Nephron progenitor cell (in vitro differentiated cells): ENCODE measurements around the gene KIF21A.

ENCODE experiments used
- DNase-seq: peaks from one replicate; pipeline ENCODE4 v3.0.0; 2021
- H3K27ac Mint-ChIP-seq: 2 replicates; pipeline ENCODE4 v1.8.0; 2021; ENCODE audit warnings: mild to moderate bottlenecking, moderate library complexity, mixed read lengths
- H3K27me3 Mint-ChIP-seq: 2 replicates; pipeline ENCODE4 v1.8.0; 2021; ENCODE audit warnings: mild to moderate bottlenecking, low read depth, mixed read lengths; ENCODE audit not compliant: poor library complexity
- H3K36me3 Mint-ChIP-seq: 2 replicates; pipeline ENCODE4 v1.8.0; 2021; ENCODE audit warnings: low read depth, mixed read lengths
- H3K4me1 Mint-ChIP-seq: 2 replicates; pipeline ENCODE4 v1.8.0; 2021; ENCODE audit warnings: mixed read lengths
- H3K4me3 Mint-ChIP-seq: 2 replicates; pipeline ENCODE4 v1.8.0; 2021; ENCODE audit warnings: mild to moderate bottlenecking, moderate library complexity, mixed read lengths
- H3K9me3 Mint-ChIP-seq: 2 replicates; pipeline ENCODE4 v1.8.0; 2021; ENCODE audit warnings: mild to moderate bottlenecking, moderate library complexity, mixed read lengths
- TF ChIP-seq, protein P1 (sequence below): fragments of 200-600 bp; sonication (generic); IDR thresholded peaks from 2 replicates; pipeline ENCODE4 v1.5.0; 2021; ENCODE audit warnings: antibody characterized with exemption

Gene KIF21A

DNA sequence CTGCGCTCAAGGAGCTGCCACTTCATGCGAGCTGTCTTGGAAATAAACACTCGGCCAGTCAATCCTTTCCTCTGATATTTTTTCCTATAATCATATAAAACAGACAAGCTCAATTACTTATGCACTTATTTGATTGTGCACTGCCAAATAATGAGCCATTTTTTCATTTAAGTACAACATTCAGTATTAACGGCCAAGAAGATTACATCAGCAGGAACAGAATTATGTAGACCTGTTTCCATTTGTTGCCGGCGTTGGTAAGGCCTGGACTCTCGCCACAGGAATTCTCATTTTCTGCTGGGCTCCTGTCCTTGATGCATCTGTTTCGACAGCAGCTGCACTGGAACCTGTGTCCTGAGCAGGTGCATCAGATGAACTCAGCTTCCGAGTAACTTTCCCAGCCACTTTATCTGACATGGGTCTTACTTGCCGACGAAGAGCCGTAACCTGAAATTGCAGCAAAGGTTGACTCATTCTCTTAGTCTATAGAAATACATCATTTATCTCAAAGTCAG is 110.2 kb downstream of the KIF21A start:
- Mint-ChIP-seq H3K4me3 (no peak overlapping the region), H3K4me1 (no peaks in the 10 kb centered on the region), H3K27me3 (no peaks in the 10 kb centered on the region), H3K27ac (no peak overlapping the region), H3K36me3 (peaks cover 18% of the 10 kb centered on the region), H3K9me3 (no peaks in the 10 kb centered on the region)
- TF ChIP-seq, protein P1, sequence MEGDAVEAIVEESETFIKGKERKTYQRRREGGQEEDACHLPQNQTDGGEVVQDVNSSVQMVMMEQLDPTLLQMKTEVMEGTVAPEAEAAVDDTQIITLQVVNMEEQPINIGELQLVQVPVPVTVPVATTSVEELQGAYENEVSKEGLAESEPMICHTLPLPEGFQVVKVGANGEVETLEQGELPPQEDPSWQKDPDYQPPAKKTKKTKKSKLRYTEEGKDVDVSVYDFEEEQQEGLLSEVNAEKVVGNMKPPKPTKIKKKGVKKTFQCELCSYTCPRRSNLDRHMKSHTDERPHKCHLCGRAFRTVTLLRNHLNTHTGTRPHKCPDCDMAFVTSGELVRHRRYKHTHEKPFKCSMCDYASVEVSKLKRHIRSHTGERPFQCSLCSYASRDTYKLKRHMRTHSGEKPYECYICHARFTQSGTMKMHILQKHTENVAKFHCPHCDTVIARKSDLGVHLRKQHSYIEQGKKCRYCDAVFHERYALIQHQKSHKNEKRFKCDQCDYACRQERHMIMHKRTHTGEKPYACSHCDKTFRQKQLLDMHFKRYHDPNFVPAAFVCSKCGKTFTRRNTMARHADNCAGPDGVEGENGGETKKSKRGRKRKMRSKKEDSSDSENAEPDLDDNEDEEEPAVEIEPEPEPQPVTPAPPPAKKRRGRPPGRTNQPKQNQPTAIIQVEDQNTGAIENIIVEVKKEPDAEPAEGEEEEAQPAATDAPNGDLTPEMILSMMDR: no peak
- DNase-seq: no peak

DNA sequence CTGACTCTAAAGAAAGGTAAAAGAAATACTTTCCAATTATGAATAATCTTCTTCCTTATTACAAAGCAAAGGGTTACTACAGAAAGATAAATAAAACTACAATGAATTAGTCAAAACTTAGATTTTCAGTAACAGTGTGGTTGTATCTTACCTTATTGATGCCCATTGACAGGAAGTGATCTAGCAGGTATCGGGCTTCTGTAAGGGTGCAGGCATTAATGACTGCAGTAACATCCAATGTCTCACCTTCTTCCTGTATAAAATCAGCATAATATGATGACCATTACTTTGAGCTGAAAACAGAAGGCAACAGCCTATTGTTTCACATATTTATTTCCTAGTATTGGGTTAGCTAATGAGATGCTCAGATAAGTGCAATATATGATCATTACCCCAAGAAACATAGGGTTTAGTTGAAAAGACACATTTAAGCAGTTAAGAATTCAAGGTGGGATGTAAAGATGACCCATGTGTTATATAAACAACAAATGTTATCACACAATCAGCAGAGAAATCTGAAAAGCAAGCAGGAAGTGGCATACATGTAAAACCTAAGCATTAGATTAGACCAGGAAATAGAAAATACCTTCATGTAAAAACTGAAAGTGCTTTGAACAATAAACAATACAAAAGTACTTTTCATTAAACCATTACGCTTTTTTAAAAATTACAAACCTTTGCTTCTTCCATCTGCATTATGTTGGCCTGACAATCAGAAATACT is 111.2 kb downstream of the KIF21A start:
- DNase-seq: no peak
- H3K27me3 Mint-ChIP-seq: no peaks in the 10 kb centered on the region
- TF ChIP-seq, protein P1: no peak
- H3K4me1 Mint-ChIP-seq: no peaks in the 10 kb centered on the region
- H3K4me3 Mint-ChIP-seq: no peak overlapping the region
- peaks cover 18% of the 10 kb centered on the region for H3K36me3 Mint-ChIP-seq
- H3K27ac Mint-ChIP-seq: no peak overlapping the region
- H3K9me3 Mint-ChIP-seq: no peaks in the 10 kb centered on the region

- Mint-ChIP-seq H3K4me1 (no peaks in the 10 kb centered on the region), H3K27me3 (no peaks in the 10 kb centered on the region), H3K4me3 (no peak overlapping the region), H3K36me3 (peaks cover 22% of the 10 kb centered on the region), H3K27ac (no peak overlapping the region), H3K9me3 (no peaks in the 10 kb centered on the region)
- TF ChIP-seq, protein P1: no peak
- DNase-seq: no peak
Measured at GRCh38 chr12:39329876-39330275, 113.0 kb downstream of the KIF21A start.

GRCh38 chr12:39329018-39329417 is 113.9 kb downstream of the KIF21A start:
- no peaks in the 10 kb centered on the region for H3K4me1 Mint-ChIP-seq
- no peak overlapping the region for H3K27ac Mint-ChIP-seq
- H3K4me3 Mint-ChIP-seq: no peak overlapping the region
- DNase-seq: no peak
- H3K36me3 Mint-ChIP-seq: peaks cover 22% of the 10 kb centered on the region
- TF ChIP-seq, protein P1: no peak
- H3K27me3 Mint-ChIP-seq: no peaks in the 10 kb centered on the region
- H3K9me3 Mint-ChIP-seq: no peaks in the 10 kb centered on the region

- Mint-ChIP-seq H3K27ac (no peak overlapping the region), H3K36me3 (peaks cover 22% of the 10 kb centered on the region), H3K4me3 (no peak overlapping the region), H3K4me1 (no peaks in the 10 kb centered on the region), H3K27me3 (no peaks in the 10 kb centered on the region), H3K9me3 (no peaks in the 10 kb centered on the region)
- TF ChIP-seq, protein P1: no peak
- DNase-seq: no peak
Measured at GRCh38 chr12:39327965-39328364, 115.0 kb downstream of the KIF21A start.

GRCh38 chr12:39327510-39327909 is 115.4 kb downstream of the KIF21A start:
- no peak for DNase-seq
- H3K27me3 Mint-ChIP-seq: no peaks in the 10 kb centered on the region
- no peak overlapping the region for H3K27ac Mint-ChIP-seq
- H3K9me3 Mint-ChIP-seq: no peaks in the 10 kb centered on the region
- H3K4me1 Mint-ChIP-seq: no peaks in the 10 kb centered on the region
- peaks cover 19% of the 10 kb centered on the region for H3K36me3 Mint-ChIP-seq
- H3K4me3 Mint-ChIP-seq: no peak overlapping the region
- TF ChIP-seq, protein P1: no peak
